AG10803 (cell line): ENCODE data around the gene LMAN1.

Experiments
- DNase-seq: peaks from one replicate; pipeline ENCODE4 v3.0.0; 2010; ENCODE audit warnings: low read depth
- H3K4me3 ChIP-seq: 2 replicates; pipeline ENCODE4 v1.5.1; 2011; ENCODE audit warnings: mild to moderate bottlenecking, low read length, control low read depth
- TF ChIP-seq, protein P1 (sequence below): conservative IDR thresholded peaks from 2 replicates; pipeline ENCODE4 v1.5.1; 2011; ENCODE audit warnings: mild to moderate bottlenecking, low read length, control low read depth, inconsistent platforms

LMAN1 gene

DNA sequence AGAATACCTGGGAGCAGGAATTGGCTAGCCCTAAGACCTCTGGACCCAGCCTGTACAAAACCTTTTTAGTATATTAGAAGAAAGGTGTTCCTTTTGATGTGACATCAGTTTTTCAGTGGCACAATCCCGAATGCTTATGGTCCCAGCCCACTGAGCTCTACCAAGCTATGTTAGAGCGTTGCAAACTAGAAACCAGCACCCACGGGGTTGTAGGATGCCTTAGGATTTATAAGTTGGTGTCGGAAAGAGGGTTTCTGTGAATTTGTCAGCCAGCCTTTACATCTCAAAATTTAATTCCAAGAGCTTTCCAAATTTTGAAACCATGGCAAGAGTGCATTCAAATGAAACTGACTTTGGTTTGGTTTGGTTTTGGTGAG is 499 bp upstream of the LMAN1 start:
- no peak for DNase-seq
- TF ChIP-seq, protein P1, sequence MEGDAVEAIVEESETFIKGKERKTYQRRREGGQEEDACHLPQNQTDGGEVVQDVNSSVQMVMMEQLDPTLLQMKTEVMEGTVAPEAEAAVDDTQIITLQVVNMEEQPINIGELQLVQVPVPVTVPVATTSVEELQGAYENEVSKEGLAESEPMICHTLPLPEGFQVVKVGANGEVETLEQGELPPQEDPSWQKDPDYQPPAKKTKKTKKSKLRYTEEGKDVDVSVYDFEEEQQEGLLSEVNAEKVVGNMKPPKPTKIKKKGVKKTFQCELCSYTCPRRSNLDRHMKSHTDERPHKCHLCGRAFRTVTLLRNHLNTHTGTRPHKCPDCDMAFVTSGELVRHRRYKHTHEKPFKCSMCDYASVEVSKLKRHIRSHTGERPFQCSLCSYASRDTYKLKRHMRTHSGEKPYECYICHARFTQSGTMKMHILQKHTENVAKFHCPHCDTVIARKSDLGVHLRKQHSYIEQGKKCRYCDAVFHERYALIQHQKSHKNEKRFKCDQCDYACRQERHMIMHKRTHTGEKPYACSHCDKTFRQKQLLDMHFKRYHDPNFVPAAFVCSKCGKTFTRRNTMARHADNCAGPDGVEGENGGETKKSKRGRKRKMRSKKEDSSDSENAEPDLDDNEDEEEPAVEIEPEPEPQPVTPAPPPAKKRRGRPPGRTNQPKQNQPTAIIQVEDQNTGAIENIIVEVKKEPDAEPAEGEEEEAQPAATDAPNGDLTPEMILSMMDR: no peak
- H3K4me3 ChIP-seq: peak overlapping the region; percentile 63

GRCh38 chr18:59358414-59358711 is 702 bp downstream of the LMAN1 start:
- TF ChIP-seq, protein P1: no peak
- DNase-seq: peak; percentile 45
- H3K4me3 ChIP-seq: peak overlapping the region; percentile 90

DNA sequence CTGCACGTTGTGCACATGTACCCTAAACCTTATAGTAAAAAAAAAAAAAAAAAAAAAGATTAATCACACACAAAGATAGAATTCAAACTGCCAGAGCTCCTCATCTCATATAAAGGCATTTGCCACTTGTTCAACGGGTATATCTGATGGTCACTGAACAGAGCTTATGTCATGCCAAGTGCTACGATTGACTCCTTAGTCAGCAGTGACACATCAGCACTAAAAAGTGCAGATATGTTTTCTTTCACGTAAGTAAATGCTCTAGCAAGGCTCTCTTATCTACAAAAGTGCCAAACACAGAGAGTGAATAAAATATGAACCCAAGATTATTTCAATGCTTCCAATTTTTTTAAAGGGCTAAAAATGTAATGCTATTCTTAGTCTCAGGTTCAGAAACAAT is 1.1 kb downstream of the LMAN1 start:
- H3K4me3 ChIP-seq: peak overlapping the region; percentile 90
- DNase-seq: peak; percentile 68

DNA sequence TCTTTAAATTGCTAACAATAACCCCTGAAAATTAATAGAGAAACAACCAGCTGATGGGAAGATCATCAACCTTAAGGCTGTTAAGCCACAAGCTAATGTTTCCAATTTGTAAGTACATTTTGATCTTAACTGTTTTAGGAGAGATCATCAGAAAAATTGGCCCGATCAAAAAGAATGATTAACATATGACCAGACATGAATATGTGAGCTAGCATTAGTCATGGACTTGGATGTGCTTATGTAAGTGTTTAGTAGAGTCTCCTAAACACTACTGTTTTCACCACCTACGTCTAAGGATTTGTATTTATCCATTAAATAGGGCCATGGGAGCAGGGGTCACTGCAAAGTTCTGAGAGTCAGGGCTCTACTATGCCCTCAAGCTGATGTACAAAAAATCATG is 4.3 kb downstream of the LMAN1 start:
- no peak overlapping the region for H3K4me3 ChIP-seq
- no peak for DNase-seq
- TF ChIP-seq, protein P1: no peak

More for the DNA sequence above, 1.1 kb downstream of the LMAN1 start:
- TF ChIP-seq, protein P1: no peak

DNA sequence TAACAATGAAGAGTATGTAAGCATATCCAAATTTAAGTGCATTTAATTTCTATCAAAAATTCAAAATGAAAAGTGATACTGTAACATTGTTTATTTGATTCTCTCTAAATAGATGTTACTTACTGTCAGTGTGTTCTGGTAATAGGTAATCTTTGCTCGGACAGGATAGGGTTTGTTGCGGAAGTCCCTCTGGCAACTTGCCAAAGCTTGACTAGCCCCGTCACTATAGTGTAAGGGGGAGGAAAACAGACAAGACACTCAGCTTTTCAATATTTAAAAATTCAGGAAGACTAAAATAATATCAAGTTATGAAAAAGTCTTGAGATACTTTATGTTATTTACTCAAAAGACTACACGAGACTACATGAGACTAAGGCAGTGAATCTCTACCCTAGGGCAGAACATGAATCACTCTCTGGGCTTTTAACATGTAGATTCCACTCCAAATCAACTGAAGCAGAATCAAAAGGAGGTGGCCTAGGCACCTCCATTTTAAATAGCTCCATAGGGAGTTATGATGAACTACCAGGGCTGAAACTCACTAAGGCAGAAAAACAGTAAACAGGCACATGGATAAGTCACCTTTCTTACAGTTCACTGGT is 5.9 kb downstream of the LMAN1 start:
- no peak for DNase-seq
- TF ChIP-seq, protein P1: no peak
- no peak overlapping the region for H3K4me3 ChIP-seq

DNA sequence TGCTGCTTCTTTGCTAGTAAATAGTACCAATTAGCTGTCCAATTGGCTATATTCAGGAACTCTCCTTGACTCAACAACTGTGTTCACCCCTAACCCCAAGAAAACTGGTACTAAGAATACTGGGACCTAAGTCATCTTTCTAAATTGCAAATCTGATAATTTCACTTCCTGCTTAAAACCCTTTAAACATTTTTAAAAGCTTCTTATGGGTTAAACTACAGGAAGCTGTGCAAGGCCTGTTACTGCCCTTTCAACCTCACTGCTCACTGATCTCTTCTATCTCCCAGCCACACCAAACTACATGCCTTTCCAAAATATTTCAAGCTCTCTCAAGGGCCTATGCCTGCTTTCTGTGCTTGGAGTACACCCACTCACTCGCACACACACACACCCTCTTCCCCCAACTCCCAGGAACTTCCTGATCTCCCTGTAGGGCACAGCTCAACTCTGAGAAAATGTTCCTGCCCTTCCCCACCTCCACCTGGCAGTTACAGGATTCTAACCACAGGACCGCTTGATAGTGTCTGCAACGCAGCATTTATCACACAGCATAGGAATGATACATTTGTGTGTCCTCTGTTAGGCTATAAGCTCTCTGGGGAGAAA is 6.7 kb downstream of the LMAN1 start:
- TF ChIP-seq, protein P1: no peak
- H3K4me3 ChIP-seq: no peak overlapping the region
- no peak for DNase-seq

GRCh38 chr18:59345556-59345955 is 13.5 kb downstream of the LMAN1 start:
- TF ChIP-seq, protein P1: no peak
- DNase-seq: peak; percentile 35

More at GRCh38 chr18:59345556-59345955, 13.5 kb downstream of the LMAN1 start:
- no peak overlapping the region for H3K4me3 ChIP-seq
